ENCODE results near the gene SLC43A1. TPM values are rescaled to one million over a fixed set of nuclear protein-coding genes. Genes with fewer than 3 reads are reported as not detected.

Gene SLC43A1
- total RNA-seq, 1 experiment from 2014 or later, result 12.5 TPM

GRCh38 chr11:57555393-57555792 is 39.9 kb upstream of the SLC43A1 start:
- CTCF ChIA-PET, result interaction anchor here (0.6 kb wide), 1 partner anchor 97 kb away, joined by 6 read pairs; no protein-coding TSS in a partner anchor
- intact Hi-C loops (cut with micrococcal nuclease; ENCODE audit: unreplicated experiment), result no loop called here
- H3K4me1 Mint-ChIP-seq (ENCODE audit: low read depth, unreplicated experiment), result no peaks in the 10 kb centered on the region
- H3K9me3 Mint-ChIP-seq (ENCODE audit: low read depth, unreplicated experiment), result no peaks in the 10 kb centered on the region
- no peak overlapping the region for H3K27ac Mint-ChIP-seq (ENCODE audit: unreplicated experiment)
- BruUV-seq (replicated peaks), result no TSS peak
- no peaks in the 10 kb centered on the region for H3K27me3 Mint-ChIP-seq (ENCODE audit: unreplicated experiment)
- peaks cover 8% of the 10 kb centered on the region for H3K36me3 Mint-ChIP-seq (ENCODE audit: insufficient read depth, unreplicated experiment)
- H3K4me3 Mint-ChIP-seq (ENCODE audit: low read depth, unreplicated experiment), result no peak overlapping the region
- DNase-seq, result no peak
- TF ChIP-seq CTCF (IDR thresholded peaks at IDR 0.05; ENCODE audit: unreplicated experiment), result no peak

GRCh38 chr11:57552479-57552878 is 37.0 kb upstream of the SLC43A1 start:
- intact Hi-C loops (cut with micrococcal nuclease; ENCODE audit: unreplicated experiment), result no loop called here
- H3K36me3 Mint-ChIP-seq (ENCODE audit: insufficient read depth, unreplicated experiment), result peaks cover 4% of the 10 kb centered on the region
- no peaks in the 10 kb centered on the region for H3K9me3 Mint-ChIP-seq (ENCODE audit: low read depth, unreplicated experiment)
- no TSS peak for BruUV-seq (replicated peaks)
- no peaks in the 10 kb centered on the region for H3K27me3 Mint-ChIP-seq (ENCODE audit: unreplicated experiment)
- no peak overlapping the region for H3K4me3 Mint-ChIP-seq (ENCODE audit: low read depth, unreplicated experiment)
- no peak for TF ChIP-seq CTCF (IDR thresholded peaks at IDR 0.05; ENCODE audit: unreplicated experiment)
- CTCF ChIA-PET, result no interaction called here
- no peak overlapping the region for H3K27ac Mint-ChIP-seq (ENCODE audit: unreplicated experiment)
- no peak for DNase-seq
- H3K4me1 Mint-ChIP-seq (ENCODE audit: low read depth, unreplicated experiment), result no peaks in the 10 kb centered on the region

- TSS peak; percentile 76 for BruUV-seq (replicated peaks)
- intact Hi-C loops (cut with micrococcal nuclease; ENCODE audit: unreplicated experiment), result no loop called here
- CTCF ChIA-PET, result no interaction called here
Measured at GRCh38 chr11:57551941-57552340, 36.4 kb upstream of the SLC43A1 start.

GRCh38 chr11:57549983-57550382 is 34.5 kb upstream of the SLC43A1 start:
- no peak for TF ChIP-seq CTCF (IDR thresholded peaks at IDR 0.05; ENCODE audit: unreplicated experiment)
- CTCF ChIA-PET, result no interaction called here
- no peaks in the 10 kb centered on the region for H3K9me3 Mint-ChIP-seq (ENCODE audit: low read depth, unreplicated experiment)

More at GRCh38 chr11:57551941-57552340, 36.4 kb upstream of the SLC43A1 start:
- H3K4me3 Mint-ChIP-seq (ENCODE audit: low read depth, unreplicated experiment), result no peak overlapping the region
- H3K9me3 Mint-ChIP-seq (ENCODE audit: low read depth, unreplicated experiment), result no peaks in the 10 kb centered on the region
- H3K27ac Mint-ChIP-seq (ENCODE audit: unreplicated experiment), result no peak overlapping the region
- H3K27me3 Mint-ChIP-seq (ENCODE audit: unreplicated experiment), result no peaks in the 10 kb centered on the region
- peaks cover 4% of the 10 kb centered on the region for H3K36me3 Mint-ChIP-seq (ENCODE audit: insufficient read depth, unreplicated experiment)
- DNase-seq, result no peak
- H3K4me1 Mint-ChIP-seq (ENCODE audit: low read depth, unreplicated experiment), result no peaks in the 10 kb centered on the region
- TF ChIP-seq CTCF (IDR thresholded peaks at IDR 0.05; ENCODE audit: unreplicated experiment), result no peak

More at GRCh38 chr11:57549983-57550382, 34.5 kb upstream of the SLC43A1 start:
- BruUV-seq (replicated peaks), result no TSS peak
- DNase-seq, result no peak
- Mint-ChIP-seq H3K27me3 (ENCODE audit: unreplicated experiment) (no peaks in the 10 kb centered on the region), H3K4me1 (ENCODE audit: low read depth, unreplicated experiment) (no peaks in the 10 kb centered on the region), H3K36me3 (ENCODE audit: insufficient read depth, unreplicated experiment) (no peaks in the 10 kb centered on the region), H3K27ac (ENCODE audit: unreplicated experiment) (no peak overlapping the region), H3K4me3 (ENCODE audit: low read depth, unreplicated experiment) (no peak overlapping the region)
- intact Hi-C loops (cut with micrococcal nuclease; ENCODE audit: unreplicated experiment), result no loop called here
